ENCODE measurements around the gene TYSND1. TPM values are rescaled to one million over a fixed set of nuclear protein-coding genes. Genes with fewer than 3 reads are reported as not detected.
A peak's percentile ranks its signal among the peaks of the same experiment; 100 is the strongest.

Gene TYSND1, protein sequence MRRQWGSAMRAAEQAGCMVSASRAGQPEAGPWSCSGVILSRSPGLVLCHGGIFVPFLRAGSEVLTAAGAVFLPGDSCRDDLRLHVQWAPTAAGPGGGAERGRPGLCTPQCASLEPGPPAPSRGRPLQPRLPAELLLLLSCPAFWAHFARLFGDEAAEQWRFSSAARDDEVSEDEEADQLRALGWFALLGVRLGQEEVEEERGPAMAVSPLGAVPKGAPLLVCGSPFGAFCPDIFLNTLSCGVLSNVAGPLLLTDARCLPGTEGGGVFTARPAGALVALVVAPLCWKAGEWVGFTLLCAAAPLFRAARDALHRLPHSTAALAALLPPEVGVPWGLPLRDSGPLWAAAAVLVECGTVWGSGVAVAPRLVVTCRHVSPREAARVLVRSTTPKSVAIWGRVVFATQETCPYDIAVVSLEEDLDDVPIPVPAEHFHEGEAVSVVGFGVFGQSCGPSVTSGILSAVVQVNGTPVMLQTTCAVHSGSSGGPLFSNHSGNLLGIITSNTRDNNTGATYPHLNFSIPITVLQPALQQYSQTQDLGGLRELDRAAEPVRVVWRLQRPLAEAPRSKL
- 11.9 and 13.1 TPM in 2 replicates for total RNA-seq

DNA sequence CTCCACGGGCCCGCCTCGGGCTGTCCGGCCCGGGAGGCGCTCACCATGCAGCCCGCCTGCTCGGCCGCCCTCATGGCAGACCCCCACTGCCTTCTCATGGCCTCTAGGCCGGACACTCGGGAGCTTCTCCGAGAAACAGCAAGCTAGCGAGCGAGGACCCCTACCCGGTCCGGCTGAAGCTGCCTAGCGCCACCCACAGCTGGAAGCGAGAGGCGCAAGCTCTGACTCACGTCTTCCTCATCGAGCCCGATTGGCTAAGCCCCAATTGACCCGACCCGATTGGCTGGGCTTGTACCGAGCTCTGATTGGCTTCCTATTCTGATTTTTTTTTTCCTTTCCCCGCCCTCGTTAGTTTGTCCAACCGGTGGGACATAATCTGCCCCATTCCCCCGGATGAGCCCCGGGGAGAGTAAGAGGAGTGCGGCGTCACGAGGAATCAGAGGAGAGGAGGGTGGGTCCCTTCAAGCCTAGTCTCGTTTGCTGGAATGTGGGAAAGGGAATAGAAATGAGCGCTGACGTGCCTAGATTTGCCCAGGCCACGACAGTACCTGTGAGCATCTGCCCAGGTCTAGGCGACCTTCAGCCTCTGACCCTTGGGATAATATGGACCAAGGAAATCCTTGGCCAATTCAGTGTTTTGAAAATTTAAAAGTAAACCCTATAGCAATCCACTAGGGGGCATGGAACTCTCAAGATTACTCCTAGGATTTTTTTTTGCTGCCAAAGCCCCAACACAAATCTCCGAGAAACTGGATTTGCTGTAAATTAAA lies at the start of gene TYSND1:
TSS of gene TYSND1 (minus strand) at position 212 of the 770 bp plus-strand sequence. CDS start at position 98, 114 bp downstream.
- Histone ChIP-seq H3K36me3 (ENCODE audit: control insufficient read depth, insufficient read depth, low read length) (no peaks in the 10 kb centered on the region), H3K4me3 (ENCODE audit: low read depth, low read length) (peak within 1 kb of the TSS; percentile 63), H3K27me3 (ENCODE audit: control insufficient read depth, insufficient read depth, low read length) (no peaks in the 10 kb centered on the region)
- DNase-seq (ENCODE audit: low read depth), result peak; percentile 91
- TF ChIP-seq, protein P1, sequence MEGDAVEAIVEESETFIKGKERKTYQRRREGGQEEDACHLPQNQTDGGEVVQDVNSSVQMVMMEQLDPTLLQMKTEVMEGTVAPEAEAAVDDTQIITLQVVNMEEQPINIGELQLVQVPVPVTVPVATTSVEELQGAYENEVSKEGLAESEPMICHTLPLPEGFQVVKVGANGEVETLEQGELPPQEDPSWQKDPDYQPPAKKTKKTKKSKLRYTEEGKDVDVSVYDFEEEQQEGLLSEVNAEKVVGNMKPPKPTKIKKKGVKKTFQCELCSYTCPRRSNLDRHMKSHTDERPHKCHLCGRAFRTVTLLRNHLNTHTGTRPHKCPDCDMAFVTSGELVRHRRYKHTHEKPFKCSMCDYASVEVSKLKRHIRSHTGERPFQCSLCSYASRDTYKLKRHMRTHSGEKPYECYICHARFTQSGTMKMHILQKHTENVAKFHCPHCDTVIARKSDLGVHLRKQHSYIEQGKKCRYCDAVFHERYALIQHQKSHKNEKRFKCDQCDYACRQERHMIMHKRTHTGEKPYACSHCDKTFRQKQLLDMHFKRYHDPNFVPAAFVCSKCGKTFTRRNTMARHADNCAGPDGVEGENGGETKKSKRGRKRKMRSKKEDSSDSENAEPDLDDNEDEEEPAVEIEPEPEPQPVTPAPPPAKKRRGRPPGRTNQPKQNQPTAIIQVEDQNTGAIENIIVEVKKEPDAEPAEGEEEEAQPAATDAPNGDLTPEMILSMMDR (IDR thresholded peaks at IDR 0.05; ENCODE audit: insufficient read depth, low read length, poor library complexity, severe bottlenecking), result peak; percentile 87

DNA sequence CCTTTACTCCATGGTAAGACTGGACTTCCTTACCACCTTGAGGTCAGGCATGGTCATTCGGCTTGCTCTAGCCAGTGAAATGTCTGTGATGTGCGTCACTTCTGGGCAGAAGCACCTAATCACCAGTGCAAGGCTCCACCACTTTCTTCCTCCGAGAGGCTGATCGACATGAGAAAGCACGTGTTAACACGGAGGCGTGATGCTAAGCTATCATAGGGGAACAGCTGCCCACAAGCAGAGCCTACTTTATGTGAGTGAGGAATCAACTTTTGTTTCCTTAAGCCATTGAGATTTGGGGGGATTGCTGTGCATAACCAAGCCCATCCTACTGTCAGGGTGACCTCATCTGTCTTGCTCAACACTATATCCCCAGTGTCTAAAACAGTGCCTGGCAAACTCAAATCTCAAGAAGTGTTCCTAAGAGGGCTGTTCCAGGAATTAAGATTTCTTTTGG lies 46.9 kb upstream of the TYSND1 start:
- no peaks in the 10 kb centered on the region for H3K27me3 ChIP-seq (ENCODE audit: control insufficient read depth, insufficient read depth, low read length)
- DNase-seq (ENCODE audit: low read depth), result no peak
- TF ChIP-seq, protein P1 (IDR thresholded peaks at IDR 0.05; ENCODE audit: insufficient read depth, low read length, poor library complexity, severe bottlenecking), result no peak
- H3K36me3 ChIP-seq (ENCODE audit: control insufficient read depth, insufficient read depth, low read length), result no peaks in the 10 kb centered on the region
- H3K4me3 ChIP-seq (ENCODE audit: low read depth, low read length), result no peak overlapping the region

DNA sequence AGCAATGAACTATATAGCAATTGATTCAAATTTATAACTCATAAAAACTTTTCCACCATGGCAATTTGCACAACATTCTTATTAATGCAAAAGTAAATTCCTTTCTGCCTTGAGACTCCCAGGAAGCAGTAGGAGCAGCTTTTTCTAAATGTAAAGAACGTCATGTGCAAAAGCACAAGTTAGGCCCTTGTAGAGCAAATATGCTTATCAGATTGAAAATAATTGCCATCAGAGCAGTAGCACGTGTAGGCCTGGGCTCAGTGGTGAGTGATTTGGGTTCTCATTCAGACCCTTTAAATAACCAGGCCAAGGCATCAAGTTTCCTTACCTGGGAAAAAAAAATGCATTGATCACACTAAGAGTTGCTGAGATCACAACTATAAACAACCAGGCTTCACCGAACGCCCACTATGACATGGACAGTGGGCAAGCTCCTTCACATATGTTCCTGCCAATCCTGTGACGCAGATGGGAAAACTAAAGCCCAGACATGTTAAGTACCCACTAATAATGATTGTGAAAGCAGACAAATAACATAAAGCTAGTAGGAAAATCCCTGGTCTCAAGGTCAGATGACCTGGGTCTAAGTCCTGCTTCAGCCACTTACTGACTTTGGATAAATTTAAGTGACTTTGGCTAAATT lies 45.9 kb upstream of the TYSND1 start:
- DNase-seq (ENCODE audit: low read depth), result no peak
- no peak overlapping the region for H3K4me3 ChIP-seq (ENCODE audit: low read depth, low read length)
- TF ChIP-seq, protein P1 (IDR thresholded peaks at IDR 0.05; ENCODE audit: insufficient read depth, low read length, poor library complexity, severe bottlenecking), result no peak
- no peaks in the 10 kb centered on the region for H3K36me3 ChIP-seq (ENCODE audit: control insufficient read depth, insufficient read depth, low read length)
- H3K27me3 ChIP-seq (ENCODE audit: control insufficient read depth, insufficient read depth, low read length), result no peaks in the 10 kb centered on the region

DNA sequence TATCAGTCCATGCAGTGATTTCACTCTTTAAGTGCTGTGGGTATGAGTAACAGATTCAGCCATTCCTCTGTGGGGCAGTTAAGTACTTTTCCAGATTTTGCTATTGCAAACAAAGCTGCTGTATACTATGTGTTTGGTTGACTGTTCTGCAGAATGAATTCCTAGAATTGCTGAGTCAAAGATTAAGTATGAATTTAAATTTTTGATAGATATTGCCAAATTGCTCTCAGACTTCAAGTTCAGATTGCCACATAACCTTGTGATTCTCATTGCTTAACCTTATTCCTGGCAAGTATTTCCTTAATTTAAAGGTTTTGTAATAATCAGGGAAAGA lies 45.4 kb upstream of the TYSND1 start:
- H3K36me3 ChIP-seq (ENCODE audit: control insufficient read depth, insufficient read depth, low read length), result no peaks in the 10 kb centered on the region
- H3K27me3 ChIP-seq (ENCODE audit: control insufficient read depth, insufficient read depth, low read length), result no peaks in the 10 kb centered on the region
- TF ChIP-seq, protein P1 (IDR thresholded peaks at IDR 0.05; ENCODE audit: insufficient read depth, low read length, poor library complexity, severe bottlenecking), result no peak
- no peak for DNase-seq (ENCODE audit: low read depth)
- H3K4me3 ChIP-seq (ENCODE audit: low read depth, low read length), result no peak overlapping the region

DNA sequence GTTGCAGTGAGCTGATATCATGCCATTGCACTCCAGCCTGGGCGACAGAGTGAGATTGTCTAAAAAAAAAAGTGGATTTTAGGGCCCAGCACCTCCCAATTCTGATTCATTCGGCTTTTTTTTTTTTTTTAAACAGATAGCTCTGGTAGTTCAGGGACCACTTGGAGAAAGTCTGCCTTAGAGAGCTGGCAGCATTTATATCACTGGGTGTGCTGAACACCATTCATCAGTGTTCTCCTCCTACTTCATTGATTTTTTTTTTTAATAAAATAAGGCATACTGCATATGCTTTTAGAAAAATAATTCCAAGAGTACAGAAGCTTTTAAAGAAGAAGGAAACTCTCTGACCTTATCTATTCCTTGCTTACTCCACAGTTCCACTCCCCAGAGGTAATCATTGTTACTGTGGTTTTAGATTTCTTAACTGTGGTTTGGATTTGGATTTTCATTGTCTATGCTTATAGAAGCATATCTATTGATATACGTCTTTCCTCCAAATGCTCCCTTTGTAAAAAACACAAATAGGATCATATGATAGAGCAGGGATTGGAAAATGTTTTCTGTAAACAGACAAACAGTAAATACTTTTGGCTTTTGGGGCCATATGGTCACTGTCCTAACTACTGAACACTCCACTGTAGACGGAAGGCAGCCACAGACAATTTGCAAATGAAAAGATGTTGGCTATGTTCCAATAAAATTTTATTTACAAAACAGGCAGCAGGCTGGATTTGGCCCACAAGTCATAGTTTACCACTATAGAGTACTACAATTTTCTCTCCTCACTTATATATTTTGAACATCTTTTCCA lies 44.9 kb upstream of the TYSND1 start:
- TF ChIP-seq, protein P1 (IDR thresholded peaks at IDR 0.05; ENCODE audit: insufficient read depth, low read length, poor library complexity, severe bottlenecking), result no peak
- no peak for DNase-seq (ENCODE audit: low read depth)

More for the DNA sequence above, 44.9 kb upstream of the TYSND1 start:
- no peaks in the 10 kb centered on the region for H3K36me3 ChIP-seq (ENCODE audit: control insufficient read depth, insufficient read depth, low read length)
- no peaks in the 10 kb centered on the region for H3K27me3 ChIP-seq (ENCODE audit: control insufficient read depth, insufficient read depth, low read length)
- H3K4me3 ChIP-seq (ENCODE audit: low read depth, low read length), result no peak overlapping the region

Data from kidney epithelial cell (primary cell).